HepG2 (cell line): ENCODE measurements around the gene C5orf15. TPM values are rescaled to one million over a fixed set of nuclear protein-coding genes. Genes with fewer than 3 reads are reported as not detected.

Experiments
- AGO1 ChIP-seq: fragments of 200-400 bp; formaldehyde crosslinking; IDR thresholded peaks from 2 replicates; pipeline ENCODE4 v1.6.1; 2017; ENCODE audit warnings: mild to moderate bottlenecking, low read depth, low read length, moderate library complexity; ENCODE audit not compliant: poor library complexity, severe bottlenecking
- NCOA2 ChIP-seq: sonication (generic); formaldehyde crosslinking; IDR thresholded peaks from 2 replicates; pipeline ENCODE4 v1.8.0; 2022; ENCODE audit warnings: inconsistent platforms
- NKX3-1 ChIP-seq: sonication (generic); formaldehyde crosslinking; IDR thresholded peaks from 2 replicates; pipeline ENCODE4 v1.5.0; 2020; ENCODE audit warnings: missing genetic modification reagents
- RFXANK ChIP-seq: IDR thresholded peaks from 2 replicates; pipeline ENCODE4 v1.6.1; 2016
- SATB2 ChIP-seq: sonication (generic); formaldehyde crosslinking; IDR thresholded peaks from 2 replicates; pipeline ENCODE4 v1.5.0; 2020; ENCODE audit warnings: missing genetic modification reagents
- SMC3 ChIP-seq: IDR thresholded peaks from 2 replicates; pipeline ENCODE4 v1.6.1; 2011; ENCODE audit warnings: low read length, improper control_type of control experiment
- TAF15 ChIP-seq: fragments of 200-400 bp; formaldehyde crosslinking; IDR thresholded peaks from one replicate; pipeline ENCODE4 v1.6.1; 2018; ENCODE audit warnings: mild to moderate bottlenecking, low read depth, low read length; ENCODE audit not compliant: poor library complexity, severe bottlenecking
- YEATS2 ChIP-seq: sonication (generic); formaldehyde crosslinking; IDR thresholded peaks from 2 replicates; pipeline ENCODE4 v1.4.0; 2020; ENCODE audit warnings: missing genetic modification reagents, borderline replicate concordance
- YY1 ChIP-seq: IDR thresholded peaks from 2 replicates; pipeline ENCODE4 v1.6.1; 2011; ENCODE audit warnings: low read length, low read depth, moderate library complexity, mild to moderate bottlenecking; ENCODE audit not compliant: insufficient read depth, insufficient replicate concordance
- ZMAT3 ChIP-seq: sonication (generic); formaldehyde crosslinking; conservative IDR thresholded peaks from 2 replicates; pipeline ENCODE4 v1.7.0; 2021; ENCODE audit warnings: missing genetic modification reagents
- ZNF484 ChIP-seq: sonication (generic); formaldehyde crosslinking; IDR thresholded peaks from 2 replicates; pipeline ENCODE4 v1.5.1; 2020; ENCODE audit warnings: mild to moderate bottlenecking, low read depth, missing genetic modification reagents, borderline replicate concordance
- ZNF496 ChIP-seq: sonication (generic); formaldehyde crosslinking; IDR thresholded peaks from 2 replicates; pipeline ENCODE4 v1.8.1; 2023; ENCODE audit warnings: mild to moderate bottlenecking, moderate library complexity, missing genetic modification reagents; ENCODE audit not compliant: insufficient replicate concordance
- ZNF570 ChIP-seq: sonication (generic); formaldehyde crosslinking; IDR thresholded peaks from 2 replicates; pipeline ENCODE4 v1.4.0; 2020; ENCODE audit warnings: mild to moderate bottlenecking, missing genetic modification reagents, borderline replicate concordance
- ZNF850 ChIP-seq: sonication (generic); formaldehyde crosslinking; conservative IDR thresholded peaks from 2 replicates; pipeline ENCODE4 v1.9.0; 2021; ENCODE audit warnings: mild to moderate bottlenecking, missing genetic modification reagents
- ZSCAN12 ChIP-seq: sonication (generic); formaldehyde crosslinking; IDR thresholded peaks from 2 replicates; pipeline ENCODE4 v1.9.0; 2021; ENCODE audit warnings: mild to moderate bottlenecking, missing genetic modification reagents
- polyA plus RNA-seq, 8 experiments: library from polyadenylated mRNA; depleted of rRNA in 3 of 8; stranded (reverse) in 7 of 8; unstranded in 1 of 8; fragments of >200 nt; fragmentation: Illumina TruSeq in 4 of 8; extraction: Trizol in 4 of 8; gene quantifications; 2 replicates each; pipeline versions ENCODE4 v1.2.1 to v1.2.3, GENCODE V29; 2011 to 2016; ENCODE audit warnings: low read depth in 4 of 8, missing spikeins in 1 of 8, mixed read lengths in 1 of 8; ENCODE audit not compliant: insufficient read depth in 1 of 8
- total RNA-seq, 5 experiments: library from RNA; depleted of rRNA; stranded (reverse); fragments of >200 nt; fragmentation: Illumina TruSeq; extraction: Trizol; gene quantifications; 2 replicates each; pipeline ENCODE4 v1.2.3, GENCODE V29; 2016; ENCODE audit warnings: low read depth in 1 of 5
- TF ChIP-seq, protein P1 (sequence below): sonication (generic); formaldehyde crosslinking; IDR thresholded peaks from 2 replicates; pipeline ENCODE4 v1.9.0; 2021; ENCODE audit warnings: missing genetic modification reagents, borderline replicate concordance
- TF ChIP-seq, protein P2 (sequence below): sonication (generic); formaldehyde crosslinking; conservative IDR thresholded peaks from 2 replicates; pipeline ENCODE4 v1.4.0; 2020; ENCODE audit warnings: missing genetic modification reagents
- TF ChIP-seq, protein P3 (sequence below): sonication (generic); formaldehyde crosslinking; IDR thresholded peaks from 2 replicates; pipeline ENCODE4 v1.8.1; 2023; ENCODE audit warnings: missing genetic modification reagents, inconsistent platforms, borderline replicate concordance
- TF ChIP-seq, protein P4 (sequence below): fragments of 450-650 bp; IDR thresholded peaks from 2 replicates; pipeline ENCODE4 v1.6.1; 2017
- TF ChIP-seq, protein P5 (sequence below): sonication (generic); formaldehyde crosslinking; IDR thresholded peaks from 2 replicates; pipeline ENCODE4 v1.4.0; 2020; ENCODE audit warnings: missing genetic modification reagents

The C5orf15 gene
- total and polyA plus RNA-seq, 2 of the 13 experiments (the other 11 are each of a cell fraction or from before 2014, with no cell fraction given): 58.5 to 82.7 TPM

DNA sequence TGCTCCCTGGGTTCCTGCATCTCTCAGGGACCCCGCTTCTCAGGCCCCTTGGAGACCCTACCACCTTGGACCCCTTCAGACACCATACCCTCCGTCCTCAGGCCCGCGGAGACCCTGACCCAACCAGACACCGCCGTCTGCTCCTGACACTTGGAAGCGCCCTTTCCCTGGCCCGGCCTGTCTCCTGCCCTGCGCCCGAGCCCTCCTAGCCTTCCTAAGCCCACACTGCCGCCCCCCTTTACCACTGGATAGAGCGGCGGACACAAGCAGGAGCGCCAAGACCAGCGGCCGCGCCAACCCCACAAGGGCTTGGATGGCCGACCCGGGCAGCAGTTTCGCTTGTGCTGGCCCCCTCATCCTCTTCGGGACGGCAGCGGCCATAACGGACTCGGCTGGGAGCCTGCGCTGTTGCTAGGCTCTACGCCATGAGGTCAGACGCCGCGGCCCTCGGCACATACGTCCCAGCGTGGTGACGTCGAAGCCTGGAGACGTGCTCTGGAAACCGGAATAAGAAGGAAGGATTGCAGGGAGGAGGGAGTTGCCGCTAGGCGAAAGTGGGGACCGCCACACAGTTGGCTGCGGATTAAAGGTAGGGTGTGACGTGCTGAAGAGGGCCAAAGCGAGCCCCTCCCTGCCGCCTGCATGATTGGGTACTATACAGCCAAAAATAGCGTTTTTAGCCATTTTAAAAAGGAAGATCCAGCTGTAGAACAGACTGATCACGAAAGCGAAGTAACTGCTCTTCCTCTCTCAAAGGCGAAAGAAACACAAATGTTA is at the start of gene C5orf15 (continued):
- TF ChIP-seq ZNF484 (no peak), ZNF850 (CRISPR knock-in tag) (no peak), TAF15 (peak; percentile 23), ZMAT3 (CRISPR knock-in tag) (no peak), ZNF570 (CRISPR knock-in tag) (no peak), SATB2 (CRISPR knock-in tag) (no peak), AGO1 (peak; percentile 54), ZNF496 (no peak), ZSCAN12 (CRISPR knock-in tag) (no peak), RFXANK (no peak; the same call in 1 of the 2 replicates), SMC3 (no peak), YY1 (peak; percentile 91), YEATS2 (CRISPR knock-in tag) (peak; percentile 92), NCOA2 (peak; percentile 56), NKX3-1 (CRISPR knock-in tag) (no peak)
- TF ChIP-seq, protein P1, sequence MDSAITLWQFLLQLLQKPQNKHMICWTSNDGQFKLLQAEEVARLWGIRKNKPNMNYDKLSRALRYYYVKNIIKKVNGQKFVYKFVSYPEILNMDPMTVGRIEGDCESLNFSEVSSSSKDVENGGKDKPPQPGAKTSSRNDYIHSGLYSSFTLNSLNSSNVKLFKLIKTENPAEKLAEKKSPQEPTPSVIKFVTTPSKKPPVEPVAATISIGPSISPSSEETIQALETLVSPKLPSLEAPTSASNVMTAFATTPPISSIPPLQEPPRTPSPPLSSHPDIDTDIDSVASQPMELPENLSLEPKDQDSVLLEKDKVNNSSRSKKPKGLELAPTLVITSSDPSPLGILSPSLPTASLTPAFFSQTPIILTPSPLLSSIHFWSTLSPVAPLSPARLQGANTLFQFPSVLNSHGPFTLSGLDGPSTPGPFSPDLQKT (CRISPR knock-in tag): no peak
- TF ChIP-seq, protein P2, sequence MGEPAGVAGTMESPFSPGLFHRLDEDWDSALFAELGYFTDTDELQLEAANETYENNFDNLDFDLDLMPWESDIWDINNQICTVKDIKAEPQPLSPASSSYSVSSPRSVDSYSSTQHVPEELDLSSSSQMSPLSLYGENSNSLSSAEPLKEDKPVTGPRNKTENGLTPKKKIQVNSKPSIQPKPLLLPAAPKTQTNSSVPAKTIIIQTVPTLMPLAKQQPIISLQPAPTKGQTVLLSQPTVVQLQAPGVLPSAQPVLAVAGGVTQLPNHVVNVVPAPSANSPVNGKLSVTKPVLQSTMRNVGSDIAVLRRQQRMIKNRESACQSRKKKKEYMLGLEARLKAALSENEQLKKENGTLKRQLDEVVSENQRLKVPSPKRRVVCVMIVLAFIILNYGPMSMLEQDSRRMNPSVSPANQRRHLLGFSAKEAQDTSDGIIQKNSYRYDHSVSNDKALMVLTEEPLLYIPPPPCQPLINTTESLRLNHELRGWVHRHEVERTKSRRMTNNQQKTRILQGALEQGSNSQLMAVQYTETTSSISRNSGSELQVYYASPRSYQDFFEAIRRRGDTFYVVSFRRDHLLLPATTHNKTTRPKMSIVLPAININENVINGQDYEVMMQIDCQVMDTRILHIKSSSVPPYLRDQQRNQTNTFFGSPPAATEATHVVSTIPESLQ (CRISPR knock-in tag): no peak
- TF ChIP-seq, protein P3, sequence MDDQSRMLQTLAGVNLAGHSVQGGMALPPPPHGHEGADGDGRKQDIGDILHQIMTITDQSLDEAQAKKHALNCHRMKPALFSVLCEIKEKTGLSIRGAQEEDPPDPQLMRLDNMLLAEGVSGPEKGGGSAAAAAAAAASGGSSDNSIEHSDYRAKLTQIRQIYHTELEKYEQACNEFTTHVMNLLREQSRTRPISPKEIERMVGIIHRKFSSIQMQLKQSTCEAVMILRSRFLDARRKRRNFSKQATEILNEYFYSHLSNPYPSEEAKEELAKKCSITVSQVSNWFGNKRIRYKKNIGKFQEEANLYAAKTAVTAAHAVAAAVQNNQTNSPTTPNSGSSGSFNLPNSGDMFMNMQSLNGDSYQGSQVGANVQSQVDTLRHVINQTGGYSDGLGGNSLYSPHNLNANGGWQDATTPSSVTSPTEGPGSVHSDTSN (CRISPR knock-in tag): 0 out of 2 replicates have a peak, but pooled peaks have one; percentile 19
- TF ChIP-seq, protein P4, sequence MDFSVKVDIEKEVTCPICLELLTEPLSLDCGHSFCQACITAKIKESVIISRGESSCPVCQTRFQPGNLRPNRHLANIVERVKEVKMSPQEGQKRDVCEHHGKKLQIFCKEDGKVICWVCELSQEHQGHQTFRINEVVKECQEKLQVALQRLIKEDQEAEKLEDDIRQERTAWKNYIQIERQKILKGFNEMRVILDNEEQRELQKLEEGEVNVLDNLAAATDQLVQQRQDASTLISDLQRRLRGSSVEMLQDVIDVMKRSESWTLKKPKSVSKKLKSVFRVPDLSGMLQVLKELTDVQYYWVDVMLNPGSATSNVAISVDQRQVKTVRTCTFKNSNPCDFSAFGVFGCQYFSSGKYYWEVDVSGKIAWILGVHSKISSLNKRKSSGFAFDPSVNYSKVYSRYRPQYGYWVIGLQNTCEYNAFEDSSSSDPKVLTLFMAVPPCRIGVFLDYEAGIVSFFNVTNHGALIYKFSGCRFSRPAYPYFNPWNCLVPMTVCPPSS: no peak
- TF ChIP-seq, protein P5, sequence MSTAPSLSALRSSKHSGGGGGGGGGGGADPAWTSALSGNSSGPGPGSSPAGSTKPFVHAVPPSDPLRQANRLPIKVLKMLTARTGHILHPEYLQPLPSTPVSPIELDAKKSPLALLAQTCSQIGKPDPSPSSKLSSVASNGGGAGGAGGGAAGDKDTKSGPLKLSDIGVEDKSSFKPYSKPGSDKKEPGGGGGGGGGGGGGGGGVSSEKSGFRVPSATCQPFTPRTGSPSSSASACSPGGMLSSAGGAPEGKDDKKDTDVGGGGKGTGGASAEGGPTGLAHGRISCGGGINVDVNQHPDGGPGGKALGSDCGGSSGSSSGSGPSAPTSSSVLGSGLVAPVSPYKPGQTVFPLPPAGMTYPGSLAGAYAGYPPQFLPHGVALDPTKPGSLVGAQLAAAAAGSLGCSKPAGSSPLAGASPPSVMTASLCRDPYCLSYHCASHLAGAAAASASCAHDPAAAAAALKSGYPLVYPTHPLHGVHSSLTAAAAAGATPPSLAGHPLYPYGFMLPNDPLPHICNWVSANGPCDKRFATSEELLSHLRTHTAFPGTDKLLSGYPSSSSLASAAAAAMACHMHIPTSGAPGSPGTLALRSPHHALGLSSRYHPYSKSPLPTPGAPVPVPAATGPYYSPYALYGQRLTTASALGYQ (CRISPR knock-in tag): no peak
